HG03108 (cell line): ENCODE measurements around the gene HDAC4.

Experiments
- ATAC-seq: cut with Tn5 transposase; IDR thresholded peaks from one replicate; pipeline ENCODE4 v1.9.1; 2021; ENCODE audit warnings: moderate library complexity; ENCODE audit not compliant: unreplicated experiment

Gene HDAC4

GRCh38 chr2:239299218-239299939, 101.4 kb downstream of the HDAC4 start:
- ATAC-seq: no peak

GRCh38 chr2:239298116-239298804, 102.6 kb downstream of the HDAC4 start:
- ATAC-seq: no peak

GRCh38 chr2:239297142-239298004, 103.4 kb downstream of the HDAC4 start:
- ATAC-seq: no peak

- no peak for ATAC-seq
These were observed 104.5 kb downstream of the HDAC4 start for GRCh38 chr2:239296020-239296932.

GRCh38 chr2:239295377-239296019, 105.3 kb downstream of the HDAC4 start:
- ATAC-seq: no peak

GRCh38 chr2:239294571-239295054, 106.2 kb downstream of the HDAC4 start:
- no peak for ATAC-seq

- peak; percentile 78 for ATAC-seq
These were observed 106.9 kb downstream of the HDAC4 start for GRCh38 chr2:239293775-239294430.

GRCh38 chr2:239292959-239293774, 107.7 kb downstream of the HDAC4 start:
- no peak for ATAC-seq

- ATAC-seq: no peak
These were observed 108.3 kb downstream of the HDAC4 start for GRCh38 chr2:239292531-239292930.

GRCh38 chr2:239291475-239292350, 109.1 kb downstream of the HDAC4 start:
- ATAC-seq: no peak

GRCh38 chr2:239290618-239291474, 110.0 kb downstream of the HDAC4 start:
- no peak for ATAC-seq

GRCh38 chr2:239289545-239289944, 111.3 kb downstream of the HDAC4 start:
- ATAC-seq: no peak

GRCh38 chr2:239288951-239289511, 111.8 kb downstream of the HDAC4 start:
- peak; percentile 52 for ATAC-seq

GRCh38 chr2:239288237-239288636, 112.6 kb downstream of the HDAC4 start:
- ATAC-seq: no peak

GRCh38 chr2:239287461-239287860, 113.4 kb downstream of the HDAC4 start:
- ATAC-seq: no peak

- ATAC-seq: no peak
These were observed 113.9 kb downstream of the HDAC4 start for GRCh38 chr2:239286901-239287300.
